GM10266 (cell line): ENCODE measurements around the gene MORN2.

Experiments used
- DNase-seq: peaks from one replicate; pipeline ENCODE4 v3.0.0; 2012; ENCODE audit errors: extremely low spot score
- TF ChIP-seq, protein P1 (sequence below): IDR thresholded peaks from 2 replicates; pipeline ENCODE4 v1.5.1; 2012; ENCODE audit warnings: mild to moderate bottlenecking, low read depth; ENCODE audit not compliant: control insufficient read depth, insufficient read depth; ENCODE audit errors: missing control alignments

MORN2 gene

DNA sequence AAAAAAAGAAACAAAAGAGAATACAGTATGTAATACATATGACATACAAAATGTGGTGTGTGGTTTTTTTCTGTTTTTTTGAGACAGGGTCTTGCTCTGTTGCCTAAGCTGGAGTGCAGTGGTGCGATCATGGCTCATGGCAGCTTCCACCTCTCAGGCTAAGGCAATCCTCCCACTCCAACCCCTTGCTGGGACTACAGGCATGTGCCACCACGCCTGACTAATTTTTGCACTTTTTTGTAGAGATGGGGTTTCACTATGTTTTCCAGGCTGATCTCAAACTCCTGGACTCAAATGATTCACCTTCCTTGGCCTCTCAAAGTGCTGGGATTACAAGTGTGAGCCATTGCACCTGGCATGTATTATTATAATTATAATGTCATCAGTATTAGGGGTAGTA lies 39.0 kb upstream of the MORN2 start:
- no peak for DNase-seq
- TF ChIP-seq, protein P1, sequence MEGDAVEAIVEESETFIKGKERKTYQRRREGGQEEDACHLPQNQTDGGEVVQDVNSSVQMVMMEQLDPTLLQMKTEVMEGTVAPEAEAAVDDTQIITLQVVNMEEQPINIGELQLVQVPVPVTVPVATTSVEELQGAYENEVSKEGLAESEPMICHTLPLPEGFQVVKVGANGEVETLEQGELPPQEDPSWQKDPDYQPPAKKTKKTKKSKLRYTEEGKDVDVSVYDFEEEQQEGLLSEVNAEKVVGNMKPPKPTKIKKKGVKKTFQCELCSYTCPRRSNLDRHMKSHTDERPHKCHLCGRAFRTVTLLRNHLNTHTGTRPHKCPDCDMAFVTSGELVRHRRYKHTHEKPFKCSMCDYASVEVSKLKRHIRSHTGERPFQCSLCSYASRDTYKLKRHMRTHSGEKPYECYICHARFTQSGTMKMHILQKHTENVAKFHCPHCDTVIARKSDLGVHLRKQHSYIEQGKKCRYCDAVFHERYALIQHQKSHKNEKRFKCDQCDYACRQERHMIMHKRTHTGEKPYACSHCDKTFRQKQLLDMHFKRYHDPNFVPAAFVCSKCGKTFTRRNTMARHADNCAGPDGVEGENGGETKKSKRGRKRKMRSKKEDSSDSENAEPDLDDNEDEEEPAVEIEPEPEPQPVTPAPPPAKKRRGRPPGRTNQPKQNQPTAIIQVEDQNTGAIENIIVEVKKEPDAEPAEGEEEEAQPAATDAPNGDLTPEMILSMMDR, result no peak

DNA sequence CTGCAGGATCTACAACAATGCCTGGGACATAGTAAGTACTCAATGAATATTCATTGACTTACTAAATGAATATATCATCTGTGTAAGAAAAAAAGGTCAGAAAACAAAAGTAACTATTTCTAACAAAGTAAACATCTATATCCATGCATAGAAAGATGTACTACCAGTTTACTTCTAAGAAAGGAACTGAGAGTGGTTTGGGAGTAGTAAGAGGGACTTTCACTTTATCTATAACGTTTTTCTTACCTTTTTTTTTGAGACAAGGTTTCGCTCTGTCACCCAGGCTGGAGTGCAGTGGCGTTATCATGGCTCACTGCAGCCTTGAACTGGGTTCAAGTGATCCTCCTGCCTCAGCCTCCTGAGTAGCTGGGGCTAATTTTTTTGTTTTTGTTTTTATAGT lies 25.7 kb upstream of the MORN2 start:
- DNase-seq, result peak; percentile 18
- TF ChIP-seq, protein P1, result no peak

DNA sequence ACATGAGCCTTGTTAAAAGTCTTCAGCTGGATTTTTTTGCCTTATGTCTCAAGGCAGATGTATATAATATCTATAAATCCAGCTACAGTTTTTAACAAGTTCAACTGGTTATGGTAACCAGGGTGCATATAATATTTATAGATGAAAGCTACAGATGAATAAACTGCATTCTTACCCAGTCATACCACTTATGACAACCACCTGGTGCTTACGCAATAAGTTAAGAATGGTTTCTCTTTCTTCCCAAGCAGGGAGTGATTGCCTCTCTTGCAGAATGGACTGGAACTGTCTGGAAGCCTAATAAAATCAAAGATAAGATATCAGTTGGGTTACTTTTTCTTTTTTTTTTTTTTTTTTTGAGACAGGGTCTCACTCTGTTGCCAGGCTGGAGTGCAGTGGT lies 19.6 kb upstream of the MORN2 start:
- no peak for DNase-seq
- TF ChIP-seq, protein P1, result no peak

DNA sequence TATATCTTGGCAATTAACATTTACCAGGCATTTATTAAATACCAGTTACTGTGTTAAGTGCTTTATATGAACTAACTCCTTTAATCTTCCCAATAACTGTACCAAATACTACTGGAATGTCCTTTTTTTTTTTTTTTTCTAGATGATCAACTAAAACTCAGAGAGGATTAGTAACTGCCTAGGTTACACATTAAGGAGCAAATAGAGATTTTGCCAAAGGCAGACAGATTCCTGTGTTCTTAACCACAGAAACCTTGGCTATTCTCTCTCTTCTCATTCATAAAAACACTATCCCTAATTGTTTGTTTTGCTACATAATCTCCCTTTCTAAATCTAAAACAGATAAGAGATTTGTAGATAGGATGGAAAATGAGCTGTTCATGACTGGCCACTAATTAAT lies 13.3 kb upstream of the MORN2 start:
- no peak for DNase-seq

DNA sequence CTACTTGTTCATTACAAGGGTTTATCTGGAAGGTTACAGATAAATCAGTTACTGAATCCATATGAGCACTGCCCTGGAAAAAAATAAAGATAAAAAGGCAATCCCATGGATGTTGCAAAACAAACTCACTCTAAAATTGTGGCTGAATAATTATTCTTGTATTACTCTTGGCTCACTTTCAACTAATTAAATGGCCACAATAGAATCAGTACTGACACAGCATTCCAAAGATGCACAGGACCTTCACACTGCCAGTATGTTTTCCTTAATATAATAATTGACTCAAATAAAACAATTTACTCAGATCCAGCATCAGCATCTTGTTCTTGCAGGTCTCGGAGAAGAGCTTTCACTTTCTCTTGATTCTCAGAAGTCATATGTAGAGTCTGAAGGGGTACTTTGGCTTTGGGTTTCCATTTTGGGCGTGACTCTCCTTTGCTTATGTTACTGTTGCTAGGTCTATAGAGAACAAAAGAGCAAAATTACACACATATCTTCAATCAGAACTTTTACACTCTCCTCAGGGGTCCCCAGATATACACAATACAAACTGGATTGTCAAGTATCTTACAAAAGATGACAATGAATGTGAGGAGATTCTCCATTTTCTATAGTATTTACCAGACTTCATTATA lies 12.6 kb upstream of the MORN2 start:
- TF ChIP-seq, protein P1, result no peak
- DNase-seq, result no peak

More for the DNA sequence above, 13.3 kb upstream of the MORN2 start:
- TF ChIP-seq, protein P1, result no peak

DNA sequence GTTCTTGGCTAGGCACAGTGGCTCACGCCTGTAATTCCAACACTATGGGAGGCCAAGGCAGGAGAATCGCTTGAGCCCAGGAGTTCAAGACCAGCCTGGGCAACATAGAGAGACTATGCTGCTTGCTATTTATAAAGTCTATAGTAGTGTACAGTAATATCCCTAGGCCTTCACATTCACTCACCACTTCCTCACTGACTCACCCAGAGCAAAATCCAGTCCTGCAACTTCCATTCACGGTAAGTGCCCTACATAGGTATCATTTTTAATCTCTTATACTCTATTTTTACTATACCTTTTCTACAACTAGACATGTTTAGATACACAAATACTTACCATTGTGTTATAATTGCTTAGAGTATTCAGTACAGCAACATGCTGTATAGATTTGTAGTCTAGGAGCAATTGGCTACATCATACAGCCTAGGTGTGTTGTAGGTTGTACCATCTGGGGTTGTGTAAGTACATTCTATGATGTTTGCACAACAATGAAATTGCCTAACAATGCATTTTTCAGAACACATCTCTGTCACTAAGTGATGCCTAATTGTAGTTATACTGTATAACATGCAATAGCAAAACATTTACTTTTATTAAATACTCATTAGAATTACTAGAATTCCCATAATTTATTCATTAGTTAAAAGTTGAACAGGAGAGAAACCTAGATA lies 8.9 kb upstream of the MORN2 start:
- no peak for DNase-seq
- TF ChIP-seq, protein P1, result no peak

DNA sequence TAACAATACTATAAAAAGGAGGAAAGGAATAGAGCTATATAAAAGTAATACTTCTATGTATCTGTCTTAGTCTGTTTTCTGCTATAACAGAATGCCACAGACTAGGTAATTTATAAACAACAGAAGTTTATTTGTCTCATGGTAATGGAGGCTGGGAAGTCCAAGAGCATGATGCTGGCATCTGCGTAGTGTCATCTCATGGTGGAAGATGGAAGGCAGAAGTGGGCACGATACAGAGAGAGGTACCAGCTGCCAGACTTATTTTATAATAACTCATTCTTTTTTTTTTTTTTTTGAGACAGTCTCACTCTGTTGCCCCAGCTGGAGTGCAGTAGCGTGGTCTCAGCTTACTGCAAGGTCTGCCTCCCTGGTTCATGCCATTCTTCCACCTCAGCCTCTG lies 4.3 kb upstream of the MORN2 start:
- no peak for DNase-seq
- TF ChIP-seq, protein P1, result no peak
